GM23248 (cell line): ENCODE measurements around the gene HDAC4. TPM values are rescaled to one million over a fixed set of nuclear protein-coding genes. Genes with fewer than 3 reads are reported as not detected.
"Not testable (repeated sequence)": the region's sequence is repeated elsewhere in the genome, so short reads cannot be mapped to it uniquely, and the experiment has no call there.

Source experiments
- DNase-seq: peaks from one replicate; pipeline ENCODE4 v3.0.0-alpha.2; 2015
- H2AFZ ChIP-seq: fragments of 200-600 bp; sonication (generic); 2 replicates; pipeline ENCODE4 v1.6.1; 2016; ENCODE audit warnings: antibody characterized with exemption
- H3F3A ChIP-seq: fragments of 200-600 bp; sonication (generic); 2 replicates; pipeline ENCODE4 v1.6.1; 2016; ENCODE audit warnings: mild to moderate bottlenecking, antibody characterized with exemption, mixed run types; ENCODE audit not compliant: insufficient read depth
- H3K27ac ChIP-seq: fragments of 200-600 bp; sonication (generic); 2 replicates; pipeline ENCODE4 v1.5.1; 2016; ENCODE audit warnings: mild to moderate bottlenecking
- H3K27me3 ChIP-seq: fragments of 200-600 bp; sonication (generic); replicated peaks from 2 replicates; pipeline ENCODE4 v1.6.1; 2016; ENCODE audit warnings: mild to moderate bottlenecking; ENCODE audit not compliant: insufficient read depth
- H3K36me3 ChIP-seq: fragments of 200-600 bp; sonication (generic); 2 replicates; pipeline ENCODE4 v1.6.1; 2016; ENCODE audit warnings: low read depth, mild to moderate bottlenecking
- H3K4me1 ChIP-seq: fragments of 200-600 bp; sonication (generic); 2 replicates; pipeline ENCODE4 v1.6.1; 2016; ENCODE audit warnings: mild to moderate bottlenecking; ENCODE audit not compliant: insufficient read depth
- H3K4me2 ChIP-seq: fragments of 200-600 bp; sonication (generic); one replicate; pipeline ENCODE4 v1.6.1; 2016; ENCODE audit warnings: mild to moderate bottlenecking; ENCODE audit not compliant: unreplicated experiment
- H3K4me3 ChIP-seq: fragments of 200-600 bp; sonication (generic); 2 replicates; pipeline ENCODE4 v1.5.1; 2016; ENCODE audit warnings: mild to moderate bottlenecking
- H3K79me2 ChIP-seq: fragments of 200-600 bp; sonication (generic); 2 replicates; pipeline ENCODE4 v1.6.1; 2016; ENCODE audit warnings: mild to moderate bottlenecking; ENCODE audit not compliant: insufficient read depth
- H3K9ac ChIP-seq: fragments of 200-600 bp; sonication (generic); 2 replicates; pipeline ENCODE4 v1.6.1; 2016; ENCODE audit warnings: mild to moderate bottlenecking
- H3K9me2 ChIP-seq: fragments of 200-600 bp; sonication (generic); 2 replicates; pipeline ENCODE4 v1.6.1; 2016; ENCODE audit warnings: mixed run types, mild to moderate bottlenecking, moderate library complexity; ENCODE audit not compliant: insufficient read depth
- H3K9me3 ChIP-seq: fragments of 200-600 bp; sonication (generic); one replicate; pipeline ENCODE4 v1.6.1; 2017; ENCODE audit warnings: low read depth
- H4K20me1 ChIP-seq: fragments of 200-600 bp; sonication (generic); 2 replicates; pipeline ENCODE4 v1.6.0; 2016; ENCODE audit not compliant: insufficient read depth
- EZH2 ChIP-seq: fragments of 200-600 bp; sonication (generic); IDR thresholded peaks from 2 replicates; pipeline ENCODE4 v1.6.1; 2018; ENCODE audit warnings: antibody characterized with exemption, mild to moderate bottlenecking; ENCODE audit not compliant: insufficient read depth, poor library complexity, severe bottlenecking
- EZH2phosphoT487 ChIP-seq: fragments of 200-600 bp; sonication (generic); IDR thresholded peaks from 2 replicates; pipeline ENCODE4 v1.6.1; 2018; ENCODE audit warnings: antibody characterized with exemption, moderate library complexity, mild to moderate bottlenecking, low read depth; ENCODE audit not compliant: insufficient read depth
- WGBS, 2 experiments: methylation state at CpG; one replicate each; pipeline ENCODE4 v1.1.6; 2015 to 2017; ENCODE audit warnings: low lambda C conversion rate in 2 of 2, low coverage in 1 of 2; ENCODE audit errors: missing lambda C conversion rate in 2 of 2; 5-methylcytosine and 5-hydroxymethylcytosine counted together
- in situ Hi-C: fragments of 300-500 bp; cut with MboI; formaldehyde crosslinking; loops from 2 replicates; pipeline ENCODE4 v1.15.0; 2020
- polyA plus RNA-seq: library from polyadenylated mRNA; unstranded; fragments of >200 nt; fragmentation: Nextera tagmentation; extraction: Ambion mirVana; gene quantifications from 2 replicates; pipeline ENCODE4 v1.2.1, GENCODE V29; 2016
- total RNA-seq: library from RNA; depleted of rRNA; stranded (reverse); fragments of >200 nt; shearing (Covaris generic); gene quantifications from 2 replicates; pipeline ENCODE4 v1.2.3, GENCODE V29; 2014

The HDAC4 gene
- total and polyA plus RNA-seq, 2 experiments from 2014 or later, result 2.1 to 6.3 TPM

- H3K9me2 ChIP-seq, result no peaks in the 10 kb centered on the region
- no peak overlapping the region for H3K9ac ChIP-seq
- 96 to 97% methylated on average over 28 to 29 of the region's 29 CpGs for WGBS, 2 experiments
- no peak overlapping the region for H3K4me2 ChIP-seq
- H3K9me3 ChIP-seq, result no peaks in the 10 kb centered on the region
- in situ Hi-C loops, result no loop called here
- TF ChIP-seq EZH2, result no peak
- TF ChIP-seq EZH2phosphoT487, result no peak
- peaks cover 21% of the 10 kb centered on the region for H3F3A ChIP-seq
- no peak overlapping the region for H3K4me3 ChIP-seq
- H3K79me2 ChIP-seq, result peaks cover 29% of the 10 kb centered on the region
- no peaks in the 10 kb centered on the region for H3K36me3 ChIP-seq
- no peak overlapping the region for H3K27ac ChIP-seq
- H3K4me1 ChIP-seq, result peaks cover 29% of the 10 kb centered on the region
- H4K20me1 ChIP-seq, result no peaks in the 10 kb centered on the region
- no peak for DNase-seq
- no peaks in the 10 kb centered on the region for H3K27me3 ChIP-seq
- H2AFZ ChIP-seq, result no peak overlapping the region
Measured at GRCh38 chr2:239283288-239283945, 117.4 kb downstream of the HDAC4 start.

DNA sequence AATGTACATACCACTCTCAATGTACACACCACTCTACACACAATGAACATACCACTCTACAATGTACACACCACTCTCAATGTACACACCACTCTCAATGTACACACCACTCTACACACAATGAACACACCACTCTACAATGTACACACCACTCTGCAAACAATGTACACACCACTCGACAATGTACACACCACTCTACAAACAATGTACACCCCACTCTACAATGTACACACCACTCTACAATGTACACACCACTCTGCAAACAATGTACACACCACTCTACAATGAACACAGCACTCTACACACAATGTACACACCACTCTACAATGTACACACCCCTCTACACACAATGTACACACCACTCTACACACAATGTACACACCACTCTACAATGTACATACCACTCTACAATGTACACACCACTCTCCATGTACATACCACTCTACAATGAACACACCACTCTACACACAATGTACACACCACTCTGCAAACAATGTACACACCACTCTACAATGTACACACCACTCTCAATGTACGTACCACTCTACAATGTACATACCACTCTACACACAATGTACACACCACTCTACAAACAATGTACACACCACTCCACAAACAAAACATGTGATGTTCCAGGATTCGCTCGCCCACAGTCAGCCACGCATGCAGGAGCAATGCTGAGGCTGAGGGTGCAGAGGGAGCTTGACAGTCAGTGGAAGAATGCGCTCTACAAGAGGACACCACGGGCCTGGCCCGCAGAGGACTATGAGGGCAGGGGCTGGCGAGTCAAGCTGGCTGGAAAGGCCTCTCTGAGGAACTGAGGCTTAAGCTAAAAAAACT lies 118.2 kb downstream of the HDAC4 start:
- H3K9ac ChIP-seq, result no peak overlapping the region
- peaks cover 22% of the 10 kb centered on the region for H3K4me1 ChIP-seq
- no peak for DNase-seq
- no peaks in the 10 kb centered on the region for H3K27me3 ChIP-seq
- no peak overlapping the region for H2AFZ ChIP-seq
- no peaks in the 10 kb centered on the region for H4K20me1 ChIP-seq
- no peaks in the 10 kb centered on the region for H3K9me2 ChIP-seq
- peaks cover 15% of the 10 kb centered on the region; the same call in 1 of the 2 replicates for H3F3A ChIP-seq
- H3K27ac ChIP-seq, result no peak overlapping the region
- no peak overlapping the region for H3K4me3 ChIP-seq
- WGBS, 2 experiments, result 90 to 92% methylated on average over 9 of the region's 9 CpGs
- TF ChIP-seq EZH2phosphoT487 (no peak), EZH2 (no peak)
- H3K36me3 ChIP-seq, result no peaks in the 10 kb centered on the region
- H3K79me2 ChIP-seq, result peaks cover 23% of the 10 kb centered on the region
- H3K9me3 ChIP-seq, result no peaks in the 10 kb centered on the region
- no peak overlapping the region for H3K4me2 ChIP-seq
- in situ Hi-C loops, result no loop called here

DNA sequence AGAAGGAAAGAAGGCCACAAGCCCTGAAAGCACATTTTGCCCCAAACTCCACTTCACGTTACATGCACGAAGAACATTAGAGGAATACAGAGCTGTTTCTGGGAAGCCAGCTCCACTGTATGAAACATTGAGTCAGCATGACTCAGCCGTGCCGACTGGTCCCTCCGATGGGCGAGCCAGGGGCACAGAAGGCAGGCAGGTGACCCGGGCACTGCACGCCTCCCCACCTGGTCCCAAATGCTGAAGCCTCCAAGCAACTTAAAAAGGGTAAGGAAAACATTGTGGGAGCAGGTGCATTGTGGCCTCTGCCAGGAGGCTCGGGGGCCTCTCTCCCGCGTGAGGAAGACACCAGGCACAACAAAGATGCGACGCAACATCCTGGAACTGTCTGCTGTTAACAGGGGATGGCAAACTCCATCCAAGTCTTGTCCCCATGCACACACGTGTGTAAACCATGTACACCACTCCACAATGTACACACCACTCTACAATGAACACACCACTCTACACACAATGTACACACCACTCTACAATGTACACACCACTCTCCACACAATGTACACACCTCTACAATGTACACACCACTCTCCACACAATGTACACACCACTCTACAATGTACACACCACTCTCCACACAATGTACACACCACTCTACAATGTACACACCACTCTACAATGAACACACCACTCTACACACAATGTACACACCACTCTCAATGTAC lies 120.4 kb downstream of the HDAC4 start:
- 32 to 34% methylated on average over 14 of the region's 14 CpGs for WGBS, 2 experiments
- Histone ChIP-seq H2AFZ (peak overlapping the region; percentile 64; the same call in 1 of the 2 replicates), H3K4me1 (peaks cover 28% of the 10 kb centered on the region), H3K4me2 (peak overlapping the region; percentile 43), H3K27ac (peak overlapping the region; percentile 92), H3K9ac (peak overlapping the region; percentile 77), H3K79me2 (0 out of 2 replicates have a peak, but pooled peaks cover 14% of the 10 kb centered on the region), H3F3A (peaks cover 12% of the 10 kb centered on the region; the same call in 1 of the 2 replicates)
- in situ Hi-C loops, H3K4me3 ChIP-seq, H3K27me3 ChIP-seq, H3K9me2 ChIP-seq, H3K9me3 ChIP-seq, H4K20me1 ChIP-seq, H3K36me3 ChIP-seq: not testable (repeated sequence)
- DNase-seq, result peak; percentile 94

GRCh38 chr2:239279508-239280295 lies 121.1 kb downstream of the HDAC4 start:
- Histone ChIP-seq H3K4me3 (no peak overlapping the region; the same call in 1 of the 2 replicates), H2AFZ (peak overlapping the region; percentile 64; the same call in 1 of the 2 replicates), H3K79me2 (0 out of 2 replicates have a peak, but pooled peaks cover 12% of the 10 kb centered on the region), H3K27ac (peak overlapping the region; percentile 92), H3K27me3 (no peaks in the 10 kb centered on the region), H3F3A (peaks cover 14% of the 10 kb centered on the region; the same call in 1 of the 2 replicates), H3K9me2 (no peaks in the 10 kb centered on the region), H3K4me1 (peaks cover 33% of the 10 kb centered on the region), H3K36me3 (no peaks in the 10 kb centered on the region), H3K9me3 (no peaks in the 10 kb centered on the region), H3K9ac (peak overlapping the region; percentile 77), H4K20me1 (no peaks in the 10 kb centered on the region), H3K4me2 (peak overlapping the region; percentile 43)
- TF ChIP-seq EZH2 (no peak), EZH2phosphoT487 (no peak)
- DNase-seq, result peak; percentile 63
- in situ Hi-C loops, result no loop called here
- 51 to 55% methylated on average over 20 of the region's 20 CpGs for WGBS, 2 experiments
